KOPT-K1 (cell line): ENCODE measurements around the gene ZNF101.
A peak's percentile ranks its signal among the peaks of the same experiment; 100 is the strongest.

Source experiments
- H3K27ac ChIP-seq: fragments of 200-600 bp; sonication (generic); 2 replicates; pipeline ENCODE4 v1.5.1; 2016; ENCODE audit warnings: antibody characterized with exemption, mild to moderate bottlenecking, low read depth, low read length; ENCODE audit not compliant: poor library complexity, severe bottlenecking
- H3K36me3 ChIP-seq: fragments of 200-600 bp; sonication (generic); 2 replicates; pipeline ENCODE4 v1.5.1; 2017; ENCODE audit warnings: antibody characterized with exemption, mild to moderate bottlenecking, low read length, moderate library complexity; ENCODE audit not compliant: insufficient read depth
- H3K9me3 ChIP-seq: fragments of 200-600 bp; sonication (generic); 2 replicates; pipeline ENCODE4 v1.5.1; 2017; ENCODE audit warnings: antibody characterized with exemption, low read length, mild to moderate bottlenecking; ENCODE audit not compliant: insufficient read depth, poor library complexity, severe bottlenecking

The ZNF101 gene

GRCh38 chr19:19651076-19651475 lies 17.6 kb upstream of the ZNF101 start:
- Histone ChIP-seq H3K36me3 (peaks cover 99% of the 10 kb centered on the region), H3K27ac (no peak overlapping the region), H3K9me3 (no peaks in the 10 kb centered on the region)

GRCh38 chr19:19652482-19653295 lies 15.9 kb upstream of the ZNF101 start:
- H3K36me3 ChIP-seq = peaks cover 99% of the 10 kb centered on the region
- no peaks in the 10 kb centered on the region for H3K9me3 ChIP-seq
- no peak overlapping the region for H3K27ac ChIP-seq

- Histone ChIP-seq H3K9me3 (no peaks in the 10 kb centered on the region), H3K36me3 (peaks cover 99% of the 10 kb centered on the region), H3K27ac (no peak overlapping the region)
Measured at GRCh38 chr19:19653597-19654147, 15.0 kb upstream of the ZNF101 start.

- H3K9me3 ChIP-seq = no peaks in the 10 kb centered on the region
- peaks cover 100% of the 10 kb centered on the region for H3K36me3 ChIP-seq
Measured at GRCh38 chr19:19654441-19654840, 14.2 kb upstream of the ZNF101 start.

GRCh38 chr19:19655051-19655594 lies 13.5 kb upstream of the ZNF101 start:
- Histone ChIP-seq H3K9me3 (no peaks in the 10 kb centered on the region), H3K27ac (no peak overlapping the region), H3K36me3 (peaks cover 100% of the 10 kb centered on the region)

More at GRCh38 chr19:19654441-19654840, 14.2 kb upstream of the ZNF101 start:
- H3K27ac ChIP-seq = no peak overlapping the region

- no peaks in the 10 kb centered on the region for H3K9me3 ChIP-seq
- H3K36me3 ChIP-seq = peaks cover 97% of the 10 kb centered on the region
- H3K27ac ChIP-seq = no peak overlapping the region
Measured at GRCh38 chr19:19655641-19656343, 12.8 kb upstream of the ZNF101 start.

- Histone ChIP-seq H3K9me3 (no peaks in the 10 kb centered on the region), H3K27ac (no peak overlapping the region), H3K36me3 (peaks cover 94% of the 10 kb centered on the region)
Measured at GRCh38 chr19:19656451-19657396, 11.9 kb upstream of the ZNF101 start.

- no peaks in the 10 kb centered on the region for H3K9me3 ChIP-seq
- H3K36me3 ChIP-seq = peaks cover 90% of the 10 kb centered on the region
- H3K27ac ChIP-seq = no peak overlapping the region
Measured at GRCh38 chr19:19657397-19657783, 11.2 kb upstream of the ZNF101 start.

- Histone ChIP-seq H3K27ac (no peak overlapping the region), H3K9me3 (no peaks in the 10 kb centered on the region), H3K36me3 (peaks cover 66% of the 10 kb centered on the region)
Measured at GRCh38 chr19:19659646-19660245, 8.9 kb upstream of the ZNF101 start.

- Histone ChIP-seq H3K27ac (peak overlapping the region; percentile 81), H3K9me3 (no peaks in the 10 kb centered on the region), H3K36me3 (peaks cover 51% of the 10 kb centered on the region)
Measured at GRCh38 chr19:19661141-19661674, 7.4 kb upstream of the ZNF101 start.

- peaks cover 46% of the 10 kb centered on the region for H3K36me3 ChIP-seq
- peak overlapping the region; percentile 81 for H3K27ac ChIP-seq
Measured at GRCh38 chr19:19661675-19662251, 6.9 kb upstream of the ZNF101 start.

GRCh38 chr19:19662344-19662743 lies 6.3 kb upstream of the ZNF101 start:
- Histone ChIP-seq H3K27ac (peak overlapping the region; percentile 81), H3K36me3 (peaks cover 40% of the 10 kb centered on the region), H3K9me3 (no peaks in the 10 kb centered on the region)

More at GRCh38 chr19:19661675-19662251, 6.9 kb upstream of the ZNF101 start:
- H3K9me3 ChIP-seq = no peaks in the 10 kb centered on the region

- Histone ChIP-seq H3K9me3 (no peaks in the 10 kb centered on the region), H3K36me3 (peaks cover 35% of the 10 kb centered on the region), H3K27ac (peak overlapping the region; percentile 81)
Measured at GRCh38 chr19:19662871-19663255, 5.8 kb upstream of the ZNF101 start.
